GM12891 (cell line): ENCODE results near the gene UCP3.

Experiments used
- PAX5 ChIP-seq: IDR thresholded peaks from 2 replicates; pipeline ENCODE4 v1.6.1; 2011; ENCODE audit warnings: low read length, moderate library complexity, mild to moderate bottlenecking; ENCODE audit not compliant: insufficient read depth, severe bottlenecking
- POLR2A ChIP-seq: IDR thresholded peaks from 2 replicates; pipeline ENCODE4 v1.6.1; 2011; ENCODE audit warnings: low read depth, low read length, control low read depth
- POLR2AphosphoS5 ChIP-seq: IDR thresholded peaks from 2 replicates; pipeline ENCODE4 v1.6.1; 2011; ENCODE audit warnings: low read depth, low read length, control low read depth
- POU2F2 ChIP-seq: IDR thresholded peaks from 2 replicates; pipeline ENCODE4 v1.6.1; 2011; ENCODE audit warnings: low read depth, mild to moderate bottlenecking, control low read depth, low read length, moderate library complexity
- SPI1 ChIP-seq: IDR thresholded peaks from 2 replicates; pipeline ENCODE4 v1.6.1; 2011; ENCODE audit warnings: low read depth, low read length, control low read depth
- TAF1 ChIP-seq: IDR thresholded peaks from 2 replicates; pipeline ENCODE4 v1.6.1; 2011; ENCODE audit warnings: low read depth, low read length, control low read depth

DNA sequence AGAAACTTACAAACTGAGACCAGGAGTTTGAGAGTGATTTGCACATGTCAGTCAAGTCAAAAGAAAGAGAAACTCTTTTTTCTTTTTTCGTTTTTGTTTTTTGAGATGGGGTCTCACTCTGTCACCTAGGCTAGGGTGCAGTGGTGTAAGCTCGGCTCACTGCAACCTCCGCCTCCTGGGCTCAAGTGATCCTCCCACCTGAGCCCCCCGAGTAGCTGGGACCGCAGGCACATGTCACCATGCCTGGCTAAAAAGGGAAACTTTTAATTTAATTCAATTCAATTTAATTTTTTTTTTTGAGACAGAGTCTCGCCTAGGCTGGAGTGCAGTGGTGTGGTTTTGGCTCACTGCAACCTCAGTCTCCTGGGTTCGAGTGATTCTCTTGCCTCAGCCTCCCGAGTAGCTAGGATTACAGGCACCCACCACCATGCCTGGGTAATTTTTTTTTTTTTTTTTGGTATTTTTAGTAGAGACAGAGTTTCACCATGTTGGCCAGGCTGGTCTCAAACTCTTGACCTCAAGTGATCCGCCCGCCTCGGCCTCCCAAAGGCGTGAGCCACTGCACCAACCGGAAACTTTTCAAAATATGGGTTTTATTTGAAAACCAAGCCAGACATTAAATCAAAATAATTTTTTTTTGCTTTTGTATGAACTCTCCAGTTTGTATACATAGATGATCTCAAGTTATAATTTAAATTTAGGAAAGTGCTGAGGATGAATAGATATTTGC is 9.9 kb downstream of the UCP3 start:
- no peak for TF ChIP-seq POLR2A
- TF ChIP-seq POLR2AphosphoS5: no peak
- TF ChIP-seq PAX5: no peak
- TF ChIP-seq TAF1: no peak
- no peak for TF ChIP-seq SPI1
- no peak for TF ChIP-seq POU2F2
